ENCODE data around the gene C2CD4C.

C2CD4C gene

GRCh38 chr19:406971-407510, 1.9 kb downstream of the C2CD4C start:
- no peak for TF ChIP-seq CTCF (IDR thresholded peaks at IDR 0.05; ENCODE audit: low read depth, low read length)
- H3K4me3 ChIP-seq (ENCODE audit: low read depth, low read length): no peak overlapping the region
- no peaks in the 10 kb centered on the region for H3K36me3 ChIP-seq
- no peak for DNase-seq
- H3K27me3 ChIP-seq: peaks cover 46% of the 10 kb centered on the region
- H3K4me1 ChIP-seq: peaks cover 11% of the 10 kb centered on the region
- H3K9me3 ChIP-seq: no peaks in the 10 kb centered on the region

DNA sequence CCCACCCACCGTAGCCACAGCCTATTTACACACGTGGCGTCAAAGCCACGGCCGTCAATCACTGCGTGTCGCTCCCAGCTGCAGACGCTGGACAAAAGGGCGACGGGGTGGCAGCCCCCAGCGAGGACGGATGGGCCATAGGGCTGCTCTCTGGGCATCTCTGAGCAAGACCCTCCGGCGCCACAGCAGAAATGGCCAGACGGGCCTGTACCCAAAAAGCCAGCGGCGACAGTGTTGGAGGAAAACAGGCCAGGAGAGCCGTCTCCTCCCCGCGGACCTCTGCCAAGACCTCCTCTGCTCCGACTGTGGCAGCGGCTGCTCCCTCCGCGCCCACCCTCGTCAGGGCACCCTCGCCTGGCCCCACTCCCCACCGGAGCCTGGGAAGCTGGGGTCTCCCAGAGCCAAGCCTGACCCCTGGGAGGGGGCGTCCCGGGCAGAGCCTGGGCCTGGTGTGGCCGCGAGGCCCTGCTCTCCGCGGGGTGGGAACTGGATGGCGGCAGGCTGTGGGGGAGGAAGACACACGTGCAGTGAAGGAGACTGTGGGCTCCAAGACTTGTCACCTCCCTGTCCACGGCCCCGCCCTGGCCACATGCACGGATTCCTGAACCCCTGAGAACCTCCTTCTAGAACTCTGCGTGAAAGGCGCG, 2.7 kb downstream of the C2CD4C start:
- Histone ChIP-seq H3K4me1 (peaks cover 11% of the 10 kb centered on the region), H3K9me3 (no peaks in the 10 kb centered on the region), H3K36me3 (no peaks in the 10 kb centered on the region), H3K4me3 (ENCODE audit: low read depth, low read length) (no peak overlapping the region), H3K27me3 (peaks cover 46% of the 10 kb centered on the region)
- no peak for TF ChIP-seq CTCF (IDR thresholded peaks at IDR 0.05; ENCODE audit: low read depth, low read length)
- no peak for DNase-seq

GRCh38 chr19:405121-405965, 3.6 kb downstream of the C2CD4C start:
- Histone ChIP-seq H3K4me1 (peaks cover 11% of the 10 kb centered on the region), H3K36me3 (no peaks in the 10 kb centered on the region), H3K4me3 (ENCODE audit: low read depth, low read length) (no peak overlapping the region), H3K9me3 (no peaks in the 10 kb centered on the region), H3K27me3 (peaks cover 45% of the 10 kb centered on the region)
- no peak for DNase-seq
- no peak for TF ChIP-seq CTCF (IDR thresholded peaks at IDR 0.05; ENCODE audit: low read depth, low read length)

- TF ChIP-seq CTCF (IDR thresholded peaks at IDR 0.05; ENCODE audit: low read depth, low read length): no peak
- Histone ChIP-seq H3K4me3 (ENCODE audit: low read depth, low read length) (no peak overlapping the region), H3K27me3 (peaks cover 26% of the 10 kb centered on the region), H3K36me3 (no peaks in the 10 kb centered on the region), H3K4me1 (no peaks in the 10 kb centered on the region), H3K9me3 (no peaks in the 10 kb centered on the region)
- no peak for DNase-seq
These were observed 5.5 kb downstream of the C2CD4C start for GRCh38 chr19:403221-404027.

- Histone ChIP-seq H3K27me3 (peaks cover 20% of the 10 kb centered on the region), H3K36me3 (no peaks in the 10 kb centered on the region), H3K9me3 (no peaks in the 10 kb centered on the region), H3K4me1 (no peaks in the 10 kb centered on the region), H3K4me3 (ENCODE audit: low read depth, low read length) (no peak overlapping the region)
- DNase-seq: no peak
- TF ChIP-seq CTCF (IDR thresholded peaks at IDR 0.05; ENCODE audit: low read depth, low read length): no peak
These were observed 6.2 kb downstream of the C2CD4C start for GRCh38 chr19:402786-403185.

Measured in BE2C (cell line).